SK-N-SH (cell line): ENCODE data around the gene DYNC1H1. TPM values are rescaled to one million over a fixed set of nuclear protein-coding genes. Genes with fewer than 3 reads are reported as not detected.

Experiments used
- CHD2 ChIP-seq: fragments of 150-350 bp; IDR thresholded peaks from 2 replicates; pipeline ENCODE4 v1.6.1; 2018; ENCODE audit warnings: low read length; ENCODE audit not compliant: partially characterized antibody
- CTCF ChIP-seq: fragments of 200-600 bp; sonication (generic); IDR thresholded peaks from 2 replicates; pipeline ENCODE4 v1.6.1; 2017; ENCODE audit warnings: antibody characterized with exemption, mild to moderate bottlenecking, moderate library complexity
- ELF1 ChIP-seq: IDR thresholded peaks from 2 replicates; pipeline ENCODE4 v1.4.0; 2012
- FOXJ3 ChIP-seq: sonication (generic); formaldehyde crosslinking; IDR thresholded peaks from 2 replicates; pipeline ENCODE4 v1.5.1; 2020; ENCODE audit warnings: mild to moderate bottlenecking, missing genetic modification reagents
- IRF3 ChIP-seq: fragments of 150-350 bp; IDR thresholded peaks from 2 replicates; pipeline ENCODE4 v1.6.1; 2016; ENCODE audit warnings: mild to moderate bottlenecking, low read depth, low read length
- JUND ChIP-seq: IDR thresholded peaks from 2 replicates; pipeline ENCODE4 v1.4.0; 2012
- MAX ChIP-seq: IDR thresholded peaks from 2 replicates; pipeline ENCODE4 v1.4.0; 2012; ENCODE audit warnings: low read depth
- MEF2A ChIP-seq: IDR thresholded peaks from 2 replicates; pipeline ENCODE4 v1.4.0; 2012; ENCODE audit warnings: low read depth, borderline replicate concordance
- NFIC ChIP-seq: IDR thresholded peaks from 2 replicates; pipeline ENCODE4 v1.4.0; 2012; ENCODE audit warnings: borderline replicate concordance
- NRF1 ChIP-seq: IDR thresholded peaks from 2 replicates; pipeline ENCODE4 v1.6.1; 2012; ENCODE audit warnings: low read depth, mild to moderate bottlenecking, low read length
- POLR2AphosphoS5 ChIP-seq: IDR thresholded peaks from 2 replicates; pipeline ENCODE4 v1.6.1; 2012; ENCODE audit warnings: low read depth, low read length
- RAD21 ChIP-seq: IDR thresholded peaks from 2 replicates; pipeline ENCODE4 v1.6.1; 2012; ENCODE audit warnings: mild to moderate bottlenecking, low read length
- REST ChIP-seq: IDR thresholded peaks from 2 replicates; pipeline ENCODE4 v1.6.1; 2012; ENCODE audit warnings: mild to moderate bottlenecking, low read depth, low read length, moderate library complexity
- RXRA ChIP-seq: IDR thresholded peaks from 2 replicates; pipeline ENCODE4 v1.4.0; 2012; ENCODE audit warnings: low read depth, mild to moderate bottlenecking, borderline replicate concordance
- SIN3A ChIP-seq: IDR thresholded peaks from 2 replicates; pipeline ENCODE4 v1.6.1; 2012; ENCODE audit warnings: low read depth, mild to moderate bottlenecking, low read length, moderate library complexity, borderline replicate concordance
- SMC3 ChIP-seq: IDR thresholded peaks from 2 replicates; pipeline ENCODE4 v1.6.1; 2012; ENCODE audit warnings: low read depth, low read length, improper control_type of control experiment
- TAF1 ChIP-seq: IDR thresholded peaks from 2 replicates; pipeline ENCODE4 v1.6.1; 2012; ENCODE audit warnings: low read depth, mild to moderate bottlenecking, low read length, moderate library complexity, borderline replicate concordance
- TCF12 ChIP-seq: IDR thresholded peaks from 2 replicates; pipeline ENCODE4 v1.4.0; 2012
- USF1 ChIP-seq: IDR thresholded peaks from 2 replicates; pipeline ENCODE4 v1.4.0; 2012; ENCODE audit warnings: low read depth, borderline replicate concordance
- polyA plus RNA-seq, 3 experiments: library from polyadenylated mRNA; depleted of rRNA; stranded (reverse); fragments of >200 nt; gene quantifications; 2 replicates each; pipeline ENCODE4 v1.2.3, GENCODE V29; 2012

Gene DYNC1H1
- polyA plus RNA-seq, 1 of the 3 experiments (the other 2 are of a cell fraction): 140 TPM

GRCh38 chr14:101961011-101961721, 3.2 kb upstream of the DYNC1H1 start (continued):
- TF ChIP-seq REST: no peak
- no peak for TF ChIP-seq NRF1
- TF ChIP-seq USF1: no peak
- no peak for TF ChIP-seq POLR2AphosphoS5
- peak; percentile 76 for TF ChIP-seq SMC3
- TF ChIP-seq CHD2: peak; percentile 41
- no peak for TF ChIP-seq IRF3
- no peak for TF ChIP-seq SIN3A
- no peak for TF ChIP-seq FOXJ3 (CRISPR knock-in tag)
- TF ChIP-seq RXRA: no peak
- TF ChIP-seq JUND: no peak
- TF ChIP-seq NFIC: no peak
- peak; percentile 85 for TF ChIP-seq CTCF
- TF ChIP-seq MEF2A: no peak
- TF ChIP-seq TCF12: no peak
- no peak for TF ChIP-seq TAF1
- peak; percentile 88 for TF ChIP-seq MAX
- peak; percentile 90 for TF ChIP-seq RAD21
- TF ChIP-seq ELF1: no peak
